Gastroesophageal sphincter (tissue), 3 donors: ENCODE measurements around the gene TSPAN7.

Source experiments
- EP300 ChIP-seq: sonication (generic); formaldehyde crosslinking; IDR thresholded peaks from one replicate; pipeline ENCODE4 v1.6.1; 2017; ENCODE audit warnings: antibody characterized with exemption, mild to moderate bottlenecking
- POLR2A ChIP-seq, 2 donors: fragments of 450-650 bp; IDR thresholded peaks; one replicate each; pipeline ENCODE4 v1.6.1; 2017; ENCODE audit warnings: antibody characterized with exemption in 2 of 2, mild to moderate bottlenecking in 2 of 2, moderate library complexity in 1 of 2
- POLR2AphosphoS5 ChIP-seq: sonication (generic); formaldehyde crosslinking; IDR thresholded peaks from one replicate; pipeline ENCODE4 v1.6.1; 2017; ENCODE audit warnings: antibody characterized with exemption
- TF ChIP-seq, protein P1 (sequence below), 4 experiments: fragments of 200-600 bp in 2 of 4; fragments of 450-650 bp in 2 of 4; sonication (generic) in 1 of 4; IDR thresholded peaks; one replicate each; pipeline ENCODE4 v1.5.1; 2017 to 2019; ENCODE audit warnings: antibody characterized with exemption in 4 of 4, mild to moderate bottlenecking in 2 of 4, moderate library complexity in 2 of 4

DNA sequence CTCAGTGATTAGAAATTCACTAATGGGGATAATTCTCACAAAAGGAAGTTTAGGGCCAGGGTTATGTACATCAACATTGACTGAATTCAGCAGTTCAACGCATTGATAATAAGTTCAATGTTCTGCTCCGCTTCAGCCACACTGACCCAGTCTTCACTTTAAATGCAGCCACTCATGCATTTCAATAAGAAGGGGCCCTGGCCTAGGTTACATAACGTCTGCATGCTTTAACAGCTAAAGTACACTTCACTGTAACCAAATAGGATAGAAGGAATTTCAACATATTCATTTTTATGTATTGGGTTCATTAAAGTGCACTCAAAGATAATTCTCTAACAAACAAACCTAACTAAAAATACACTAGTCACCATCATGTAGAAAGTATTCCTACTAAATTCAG lies 12.8 kb upstream of the TSPAN7 start:
- TF ChIP-seq, protein P1, sequence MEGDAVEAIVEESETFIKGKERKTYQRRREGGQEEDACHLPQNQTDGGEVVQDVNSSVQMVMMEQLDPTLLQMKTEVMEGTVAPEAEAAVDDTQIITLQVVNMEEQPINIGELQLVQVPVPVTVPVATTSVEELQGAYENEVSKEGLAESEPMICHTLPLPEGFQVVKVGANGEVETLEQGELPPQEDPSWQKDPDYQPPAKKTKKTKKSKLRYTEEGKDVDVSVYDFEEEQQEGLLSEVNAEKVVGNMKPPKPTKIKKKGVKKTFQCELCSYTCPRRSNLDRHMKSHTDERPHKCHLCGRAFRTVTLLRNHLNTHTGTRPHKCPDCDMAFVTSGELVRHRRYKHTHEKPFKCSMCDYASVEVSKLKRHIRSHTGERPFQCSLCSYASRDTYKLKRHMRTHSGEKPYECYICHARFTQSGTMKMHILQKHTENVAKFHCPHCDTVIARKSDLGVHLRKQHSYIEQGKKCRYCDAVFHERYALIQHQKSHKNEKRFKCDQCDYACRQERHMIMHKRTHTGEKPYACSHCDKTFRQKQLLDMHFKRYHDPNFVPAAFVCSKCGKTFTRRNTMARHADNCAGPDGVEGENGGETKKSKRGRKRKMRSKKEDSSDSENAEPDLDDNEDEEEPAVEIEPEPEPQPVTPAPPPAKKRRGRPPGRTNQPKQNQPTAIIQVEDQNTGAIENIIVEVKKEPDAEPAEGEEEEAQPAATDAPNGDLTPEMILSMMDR (IDR thresholded peaks at IDR 0.05): no peak
- TF ChIP-seq EP300 (no peak), POLR2AphosphoS5 (no peak), POLR2A (IDR thresholded peaks at IDR 0.05) (no peak)
